ENCODE measurements around the gene PRRC2A.

Gene PRRC2A

GRCh38 chr6:31663126-31663960 is 42.8 kb downstream of the PRRC2A start:
- H3K36me3 ChIP-seq (ENCODE audit: insufficient read depth, low read length), result peaks cover 16% of the 10 kb centered on the region
- no peaks in the 10 kb centered on the region for H3K27me3 ChIP-seq (ENCODE audit: insufficient read depth, low read length)
- H3K4me3 ChIP-seq (ENCODE audit: low read depth, low read length), result peak overlapping the region; percentile 97
- peaks cover 74% of the 10 kb centered on the region for H3K79me2 ChIP-seq (ENCODE audit: control insufficient read depth, insufficient read depth, low read length, unreplicated experiment)
- no peak overlapping the region for H2AFZ ChIP-seq (ENCODE audit: low read length, unreplicated experiment)
- peaks cover 22% of the 10 kb centered on the region for H3K4me1 ChIP-seq (ENCODE audit: control insufficient read depth, insufficient read depth, low read length, unreplicated experiment)
- H3K27ac ChIP-seq (ENCODE audit: low read depth, low read length), result peak overlapping the region; percentile 96

DNA sequence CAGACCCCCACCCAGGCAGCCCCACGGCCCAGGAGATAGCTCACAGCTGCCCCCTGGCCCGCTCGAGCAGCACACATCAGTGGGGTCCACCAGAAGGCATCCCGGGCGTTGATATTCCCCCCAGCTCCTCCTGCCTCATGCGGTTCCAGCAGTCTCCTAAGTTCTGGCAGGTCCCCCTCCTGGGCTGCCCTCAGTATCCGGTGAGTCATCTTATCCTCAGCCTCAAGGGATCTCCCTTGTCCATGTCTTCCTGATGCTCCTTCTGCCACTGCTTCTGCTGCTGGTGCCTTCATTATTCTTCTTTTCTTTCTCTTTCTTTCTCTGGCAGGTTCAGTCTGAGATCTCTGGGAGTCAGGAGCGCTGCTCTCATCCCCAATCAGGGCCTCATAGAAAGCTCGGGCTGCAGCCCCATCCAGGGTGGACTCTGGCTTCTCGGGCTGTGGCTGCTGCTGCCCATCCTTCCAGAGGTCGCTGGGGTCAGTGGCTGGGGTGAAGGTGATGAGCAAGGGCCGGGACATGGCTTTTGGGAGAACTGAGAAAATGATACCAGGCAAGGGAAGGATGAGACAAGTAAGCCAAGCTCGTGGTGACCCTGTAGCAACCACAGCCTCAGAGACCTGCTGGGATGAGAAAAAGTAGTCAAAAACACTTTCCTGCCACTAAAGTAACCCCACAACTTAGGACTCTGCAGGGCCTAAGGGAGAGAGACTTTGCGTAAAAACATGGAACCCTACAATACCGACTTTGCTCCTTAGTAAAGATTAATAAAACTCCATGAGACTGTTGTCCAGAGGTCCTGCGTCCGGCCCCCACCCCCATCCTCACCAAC is 43.7 kb downstream of the PRRC2A start:
- Histone ChIP-seq H3K27me3 (ENCODE audit: insufficient read depth, low read length) (no peaks in the 10 kb centered on the region), H3K4me3 (ENCODE audit: low read depth, low read length) (peak overlapping the region; percentile 97), H3K27ac (ENCODE audit: low read depth, low read length) (peak overlapping the region; percentile 96), H3K4me1 (ENCODE audit: control insufficient read depth, insufficient read depth, low read length, unreplicated experiment) (peaks cover 18% of the 10 kb centered on the region), H3K79me2 (ENCODE audit: control insufficient read depth, insufficient read depth, low read length, unreplicated experiment) (peaks cover 74% of the 10 kb centered on the region), H3K36me3 (ENCODE audit: insufficient read depth, low read length) (peaks cover 23% of the 10 kb centered on the region), H2AFZ (ENCODE audit: low read length, unreplicated experiment) (peak overlapping the region; percentile 59)

DNA sequence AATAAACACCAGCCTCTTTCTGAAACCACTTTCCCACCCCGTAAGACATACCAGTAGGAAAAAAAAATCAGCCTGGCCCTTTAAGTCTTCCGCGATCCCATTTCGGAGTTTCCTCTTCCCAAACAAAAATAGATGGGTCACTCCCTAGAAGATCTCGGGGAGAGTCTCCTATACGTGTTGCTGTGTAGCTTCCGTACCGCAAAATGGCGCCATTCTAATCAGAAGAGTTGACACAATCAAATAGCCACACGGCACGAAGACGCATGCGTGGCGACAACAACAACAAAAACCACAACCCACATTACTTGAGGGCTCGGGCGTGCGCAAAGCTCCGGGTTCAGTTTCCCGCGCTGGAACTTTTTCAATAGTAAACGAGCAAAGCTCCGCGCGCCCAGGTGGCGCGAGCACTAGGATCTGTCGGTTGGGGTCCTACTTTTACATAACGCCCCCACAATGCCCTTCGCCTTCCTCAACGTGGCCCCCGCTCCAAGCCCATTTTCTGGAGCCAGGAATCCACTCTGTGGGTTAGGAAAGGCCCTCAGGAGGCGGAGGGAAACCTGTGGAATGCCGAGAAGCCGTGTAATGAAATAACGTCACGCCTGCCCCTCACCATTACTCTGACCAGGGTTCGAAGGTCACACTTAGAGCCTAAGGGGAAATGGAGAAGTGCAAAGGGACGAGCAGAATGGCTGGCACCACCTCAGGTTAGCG is 44.4 kb downstream of the PRRC2A start, which contains the start of gene GPANK1:
GPANK1 (minus strand) TSS at position 208 of the 711 bp plus-strand sequence. CDS start 519 bp downstream, outside the sequence.
- Histone ChIP-seq H3K27me3 (ENCODE audit: insufficient read depth, low read length) (no peaks in the 10 kb centered on the region), H3K79me2 (ENCODE audit: control insufficient read depth, insufficient read depth, low read length, unreplicated experiment) (peaks cover 70% of the 10 kb centered on the region), H3K27ac (ENCODE audit: low read depth, low read length) (peak within 1 kb of the TSS; percentile 96), H3K4me3 (ENCODE audit: low read depth, low read length) (peak within 1 kb of the TSS; percentile 97), H2AFZ (ENCODE audit: low read length, unreplicated experiment) (peak within 1 kb of the TSS; percentile 82), H3K4me1 (ENCODE audit: control insufficient read depth, insufficient read depth, low read length, unreplicated experiment) (peaks cover 14% of the 10 kb centered on the region), H3K36me3 (ENCODE audit: insufficient read depth, low read length) (peaks cover 26% of the 10 kb centered on the region)

GRCh38 chr6:31665501-31666336 is 45.2 kb downstream of the PRRC2A start, which contains the start of gene CSNK2B:
CSNK2B (plus strand) TSS chr6:31666080; CDS start chr6:31666832, 752 bp downstream.
- peak within 1 kb of the TSS; percentile 82 for H2AFZ ChIP-seq (ENCODE audit: low read length, unreplicated experiment)

GRCh38 chr6:31666337-31666965 is 45.9 kb downstream of the PRRC2A start:
- H3K79me2 ChIP-seq (ENCODE audit: control insufficient read depth, insufficient read depth, low read length, unreplicated experiment), result peaks cover 66% of the 10 kb centered on the region
- peaks cover 37% of the 10 kb centered on the region for H3K36me3 ChIP-seq (ENCODE audit: insufficient read depth, low read length)
- peak overlapping the region; percentile 58 for H3K27ac ChIP-seq (ENCODE audit: low read depth, low read length)
- no peaks in the 10 kb centered on the region for H3K27me3 ChIP-seq (ENCODE audit: insufficient read depth, low read length)
- peaks cover 14% of the 10 kb centered on the region for H3K4me1 ChIP-seq (ENCODE audit: control insufficient read depth, insufficient read depth, low read length, unreplicated experiment)
- no peak overlapping the region for H2AFZ ChIP-seq (ENCODE audit: low read length, unreplicated experiment)
- peak overlapping the region; percentile 97 for H3K4me3 ChIP-seq (ENCODE audit: low read depth, low read length)

More at GRCh38 chr6:31665501-31666336, 45.2 kb downstream of the PRRC2A start, which contains the start of gene CSNK2B:
- H3K4me3 ChIP-seq (ENCODE audit: low read depth, low read length), result peak within 1 kb of the TSS; percentile 97
- peak within 1 kb of the TSS; percentile 96 for H3K27ac ChIP-seq (ENCODE audit: low read depth, low read length)
- peaks cover 32% of the 10 kb centered on the region for H3K36me3 ChIP-seq (ENCODE audit: insufficient read depth, low read length)
- H3K4me1 ChIP-seq (ENCODE audit: control insufficient read depth, insufficient read depth, low read length, unreplicated experiment), result peaks cover 14% of the 10 kb centered on the region
- H3K27me3 ChIP-seq (ENCODE audit: insufficient read depth, low read length), result no peaks in the 10 kb centered on the region
- peaks cover 66% of the 10 kb centered on the region for H3K79me2 ChIP-seq (ENCODE audit: control insufficient read depth, insufficient read depth, low read length, unreplicated experiment)

GRCh38 chr6:31669676-31670075 is 49.2 kb downstream of the PRRC2A start, which contains the start of gene LY6G5B:
LY6G5B (plus strand) TSS chr6:31669976; CDS start chr6:31670951, 975 bp downstream.
- no peak within 1 kb of the TSS for H3K4me3 ChIP-seq (ENCODE audit: low read depth, low read length)
- no peak within 1 kb of the TSS for H2AFZ ChIP-seq (ENCODE audit: low read length, unreplicated experiment)
- H3K27me3 ChIP-seq (ENCODE audit: insufficient read depth, low read length), result no peaks in the 10 kb centered on the region
- peaks cover 11% of the 10 kb centered on the region for H3K4me1 ChIP-seq (ENCODE audit: control insufficient read depth, insufficient read depth, low read length, unreplicated experiment)
- H3K79me2 ChIP-seq (ENCODE audit: control insufficient read depth, insufficient read depth, low read length, unreplicated experiment), result peaks cover 39% of the 10 kb centered on the region
- H3K36me3 ChIP-seq (ENCODE audit: insufficient read depth, low read length), result peaks cover 38% of the 10 kb centered on the region
- no peak within 1 kb of the TSS for H3K27ac ChIP-seq (ENCODE audit: low read depth, low read length)

DNA sequence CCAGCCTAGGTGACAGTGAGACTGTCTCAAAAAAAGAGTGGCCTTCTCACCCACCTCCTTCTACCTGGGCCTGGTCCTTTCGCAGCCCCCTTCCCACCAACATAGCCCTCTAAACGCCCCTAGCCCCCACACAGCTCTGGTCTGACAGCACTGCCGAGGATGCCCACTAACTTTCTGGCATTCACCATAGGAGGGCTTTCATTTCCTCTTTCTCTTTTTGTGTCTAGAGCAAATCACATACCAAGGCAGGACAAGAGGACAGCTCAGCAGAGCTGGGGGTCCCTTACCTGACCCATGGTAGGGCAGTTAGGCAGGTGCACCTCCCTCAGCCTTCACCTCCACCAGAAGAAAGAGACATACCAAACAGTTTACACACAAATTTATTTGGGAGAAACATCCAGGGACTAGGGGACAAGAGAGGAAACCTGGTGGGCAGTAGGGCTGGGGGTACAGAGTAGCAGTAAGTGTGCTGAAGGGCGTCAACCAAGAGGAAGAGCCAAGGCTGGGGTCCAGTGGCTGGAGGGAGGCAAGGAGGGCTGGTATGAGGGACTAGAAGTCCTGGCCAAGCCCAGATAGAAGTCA is 55.9 kb downstream of the PRRC2A start:
- no peaks in the 10 kb centered on the region for H3K79me2 ChIP-seq (ENCODE audit: control insufficient read depth, insufficient read depth, low read length, unreplicated experiment)
- H3K4me3 ChIP-seq (ENCODE audit: low read depth, low read length), result no peak overlapping the region
- peaks cover 5% of the 10 kb centered on the region; the same call in 1 of the 2 replicates for H3K36me3 ChIP-seq (ENCODE audit: insufficient read depth, low read length)
- H3K27me3 ChIP-seq (ENCODE audit: insufficient read depth, low read length), result no peaks in the 10 kb centered on the region
- peaks cover 6% of the 10 kb centered on the region for H3K4me1 ChIP-seq (ENCODE audit: control insufficient read depth, insufficient read depth, low read length, unreplicated experiment)
- H2AFZ ChIP-seq (ENCODE audit: low read length, unreplicated experiment), result no peak overlapping the region
- H3K27ac ChIP-seq (ENCODE audit: low read depth, low read length), result no peak overlapping the region

DNA sequence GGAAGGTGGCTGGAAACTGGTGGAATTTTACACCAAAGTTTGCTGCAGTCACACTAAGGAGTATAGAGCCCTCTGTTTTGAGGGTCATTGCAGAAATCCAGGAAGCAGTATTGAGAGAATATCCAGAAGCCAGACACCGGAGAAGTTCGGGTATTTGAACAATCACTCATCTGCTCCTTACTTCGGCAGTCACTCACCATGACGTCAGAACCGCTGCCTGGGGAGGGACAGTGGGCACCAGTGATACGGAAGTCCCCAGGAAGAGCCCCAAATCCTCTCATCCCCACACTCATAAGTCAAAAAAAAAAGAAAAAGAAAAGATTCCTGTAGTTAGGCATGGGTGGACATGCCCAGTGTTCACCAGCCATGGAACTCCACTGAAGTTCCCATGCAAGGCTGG is 56.4 kb downstream of the PRRC2A start:
- H3K79me2 ChIP-seq (ENCODE audit: control insufficient read depth, insufficient read depth, low read length, unreplicated experiment), result no peaks in the 10 kb centered on the region
- H2AFZ ChIP-seq (ENCODE audit: low read length, unreplicated experiment), result no peak overlapping the region
- no peak overlapping the region for H3K27ac ChIP-seq (ENCODE audit: low read depth, low read length)
- peaks cover 2% of the 10 kb centered on the region; the same call in 1 of the 2 replicates for H3K36me3 ChIP-seq (ENCODE audit: insufficient read depth, low read length)
- no peak overlapping the region for H3K4me3 ChIP-seq (ENCODE audit: low read depth, low read length)
- peaks cover 8% of the 10 kb centered on the region for H3K4me1 ChIP-seq (ENCODE audit: control insufficient read depth, insufficient read depth, low read length, unreplicated experiment)
- H3K27me3 ChIP-seq (ENCODE audit: insufficient read depth, low read length), result no peaks in the 10 kb centered on the region

- no peak overlapping the region for H2AFZ ChIP-seq (ENCODE audit: low read length, unreplicated experiment)
- H3K4me3 ChIP-seq (ENCODE audit: low read depth, low read length), result no peak overlapping the region
- H3K79me2 ChIP-seq (ENCODE audit: control insufficient read depth, insufficient read depth, low read length, unreplicated experiment), result no peaks in the 10 kb centered on the region
- H3K27me3 ChIP-seq (ENCODE audit: insufficient read depth, low read length), result no peaks in the 10 kb centered on the region
- no peak overlapping the region for H3K27ac ChIP-seq (ENCODE audit: low read depth, low read length)
- H3K4me1 ChIP-seq (ENCODE audit: control insufficient read depth, insufficient read depth, low read length, unreplicated experiment), result peaks cover 8% of the 10 kb centered on the region
- H3K36me3 ChIP-seq (ENCODE audit: insufficient read depth, low read length), result no peaks in the 10 kb centered on the region
Measured at GRCh38 chr6:31677955-31678354, 57.4 kb downstream of the PRRC2A start.
